ENCODE results near the gene KMT2C. TPM values are rescaled to one million over a fixed set of nuclear protein-coding genes. Genes with fewer than 3 reads are reported as not detected.

KMT2C gene
- total and polyA plus RNA-seq, 2 of the 8 experiments (the other 6 are each of a cell fraction or from before 2014, with no cell fraction given) = 9.1 to 40.8 TPM

DNA sequence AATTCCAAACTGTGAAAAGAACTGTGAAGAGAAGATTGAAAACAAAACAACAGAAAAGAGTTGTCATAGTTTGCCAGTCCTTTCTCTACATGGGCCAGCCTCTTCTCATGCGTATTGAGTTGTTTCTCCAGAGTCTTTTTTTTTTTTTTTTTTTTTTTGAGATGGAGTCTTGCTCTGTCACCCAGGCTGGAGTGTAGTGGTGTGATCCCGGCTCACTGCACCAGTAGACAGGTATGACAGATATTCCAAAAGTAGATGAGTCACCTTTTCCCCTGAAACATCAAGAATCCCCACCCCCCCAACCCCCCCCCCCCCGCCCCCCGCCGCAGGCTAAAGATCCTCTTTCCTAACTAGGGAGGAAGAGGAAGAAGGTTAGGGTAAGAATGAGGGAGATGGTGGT lies 15.6 kb upstream of the KMT2C start:
- Histone ChIP-seq H3K23me2 (ENCODE audit: low read depth, low read length) (no peaks in the 10 kb centered on the region), H4K5ac (ENCODE audit: insufficient read length, low read depth, low read length) (no peak overlapping the region), H3K56ac (replicated peaks; ENCODE audit: insufficient read length, low read depth, low read length) (no peak overlapping the region), H2AK5ac (ENCODE audit: low read depth, low read length) (no peak overlapping the region), H3K9ac (replicated peaks in 1 of 4; ENCODE audit: extremely low read depth in 1 of 4, low read depth in 3 of 4, low read length in 3 of 4) (no peak overlapping the region), H2BK15ac (ENCODE audit: low read length) (no peak overlapping the region), H3K4me1 (replicated peaks in 1 of 4; ENCODE audit: control insufficient read depth in 3 of 4, insufficient read depth in 4 of 4, low read length in 3 of 4) (peaks cover 0 to 3% (median 0%) of the 10 kb centered on the region in 4 experiments; a peak in 1 of 7 replicates), H3K79me1 (ENCODE audit: low read depth, low read length) (no peaks in the 10 kb centered on the region), H3K18ac (ENCODE audit: extremely low read depth, low read length) (no peak overlapping the region), H3K4ac (replicated peaks; ENCODE audit: insufficient read length, low read depth, low read length) (no peak overlapping the region), H3K4me3 (ENCODE audit: extremely low read depth in 1 of 4, insufficient read depth in 2 of 4, low read depth in 3 of 4, low read length in 4 of 4) (no peak overlapping the region), H3K9me3 (ENCODE audit: insufficient read depth in 2 of 2, low read depth in 1 of 2, low read length in 1 of 2) (no peaks in the 10 kb centered on the region), H4K8ac (ENCODE audit: extremely low read depth, insufficient read depth, low read length) (no peak overlapping the region), H3K14ac (ENCODE audit: insufficient read length) (no peak overlapping the region), H3K79me2 (ENCODE audit: control insufficient read depth in 1 of 2, insufficient read depth in 2 of 2, low read length in 2 of 2) (no peaks in the 10 kb centered on the region), H3K27ac (ENCODE audit: low read depth, low read length) (no peak overlapping the region), H3K4me2 (ENCODE audit: insufficient read depth in 1 of 2, low read depth in 2 of 2, low read length in 2 of 2) (no peak overlapping the region), H2AFZ (ENCODE audit: low read length) (no peak overlapping the region), H3K27me3 (replicated peaks in 1 of 4; ENCODE audit: control insufficient read depth in 3 of 4, extremely low read depth in 1 of 4, insufficient read depth in 3 of 4, low read length in 3 of 4) (no peaks in the 10 kb centered on the region), H4K20me1 (replicated peaks in 1 of 2; ENCODE audit: control insufficient read depth in 1 of 2, insufficient read depth in 2 of 2, low read length in 2 of 2) (no peaks in the 10 kb centered on the region), H2BK20ac (ENCODE audit: low read length) (no peak overlapping the region), H2BK120ac (replicated peaks; ENCODE audit: low read depth, low read length) (no peak overlapping the region), H3K23ac (ENCODE audit: insufficient read length) (no peak overlapping the region), H3K36me3 (ENCODE audit: control insufficient read depth in 2 of 4, insufficient read depth in 4 of 4, low read length in 3 of 4) (no peaks in the 10 kb centered on the region), H2BK5ac (ENCODE audit: low read depth, low read length) (no peak overlapping the region), H4K91ac (replicated peaks; ENCODE audit: insufficient read length, low read length) (no peak overlapping the region), H2BK12ac (ENCODE audit: low read depth, low read length) (no peak overlapping the region)
- DNase-seq (ENCODE audit: low read depth in 1 of 2, low spot score in 2 of 2) (no peak), FAIRE-seq (no peak)
- ChIA-PET CTCF (ENCODE audit: partially characterized antibody) (no interaction called here), POLR2A (ENCODE audit: partially characterized antibody) (no interaction called here)
- WGBS, 2 experiments (ENCODE audit: extremely low coverage in 1 of 2, insufficient coverage in 1 of 2, insufficient read length in 1 of 2, insufficient replicate concordance in 2 of 2, low coverage in 1 of 2, low lambda C conversion rate in 2 of 2, missing lambda C conversion rate in 1 of 2) = 53% methylated on average over 3 of the region's 5 CpGs; no CpG with 5 or more reads in 1 of the 2 experiments
- no peak for TF ChIP-seq SRF (IDR thresholded peaks at IDR 0.05; ENCODE audit: low read depth, low read length)
- no peak for TF ChIP-seq RFX5 (IDR thresholded peaks at IDR 0.05; ENCODE audit: borderline replicate concordance, low read depth, low read length)
- TF ChIP-seq NRF1 (IDR thresholded peaks at IDR 0.05; ENCODE audit: low read depth, low read length) = no peak
- no peak for TF ChIP-seq SIX5 (IDR thresholded peaks at IDR 0.05; ENCODE audit: low read depth, low read length)
- TF ChIP-seq BCL11A (IDR thresholded peaks at IDR 0.05; ENCODE audit: low read depth in 2 of 2, low read length in 2 of 2) = no peak
- TF ChIP-seq, protein P1, sequence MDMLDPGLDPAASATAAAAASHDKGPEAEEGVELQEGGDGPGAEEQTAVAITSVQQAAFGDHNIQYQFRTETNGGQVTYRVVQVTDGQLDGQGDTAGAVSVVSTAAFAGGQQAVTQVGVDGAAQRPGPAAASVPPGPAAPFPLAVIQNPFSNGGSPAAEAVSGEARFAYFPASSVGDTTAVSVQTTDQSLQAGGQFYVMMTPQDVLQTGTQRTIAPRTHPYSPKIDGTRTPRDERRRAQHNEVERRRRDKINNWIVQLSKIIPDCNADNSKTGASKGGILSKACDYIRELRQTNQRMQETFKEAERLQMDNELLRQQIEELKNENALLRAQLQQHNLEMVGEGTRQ (IDR thresholded peaks at IDR 0.05; ENCODE audit: low read length) = no peak
- TF ChIP-seq KDM4A (IDR thresholded peaks at IDR 0.05; ENCODE audit: low read depth, low read length, severe bottlenecking) = no peak
- TF ChIP-seq SP1 (IDR thresholded peaks at IDR 0.05; ENCODE audit: low read depth, low read length) = no peak
- TF ChIP-seq, protein P2, sequence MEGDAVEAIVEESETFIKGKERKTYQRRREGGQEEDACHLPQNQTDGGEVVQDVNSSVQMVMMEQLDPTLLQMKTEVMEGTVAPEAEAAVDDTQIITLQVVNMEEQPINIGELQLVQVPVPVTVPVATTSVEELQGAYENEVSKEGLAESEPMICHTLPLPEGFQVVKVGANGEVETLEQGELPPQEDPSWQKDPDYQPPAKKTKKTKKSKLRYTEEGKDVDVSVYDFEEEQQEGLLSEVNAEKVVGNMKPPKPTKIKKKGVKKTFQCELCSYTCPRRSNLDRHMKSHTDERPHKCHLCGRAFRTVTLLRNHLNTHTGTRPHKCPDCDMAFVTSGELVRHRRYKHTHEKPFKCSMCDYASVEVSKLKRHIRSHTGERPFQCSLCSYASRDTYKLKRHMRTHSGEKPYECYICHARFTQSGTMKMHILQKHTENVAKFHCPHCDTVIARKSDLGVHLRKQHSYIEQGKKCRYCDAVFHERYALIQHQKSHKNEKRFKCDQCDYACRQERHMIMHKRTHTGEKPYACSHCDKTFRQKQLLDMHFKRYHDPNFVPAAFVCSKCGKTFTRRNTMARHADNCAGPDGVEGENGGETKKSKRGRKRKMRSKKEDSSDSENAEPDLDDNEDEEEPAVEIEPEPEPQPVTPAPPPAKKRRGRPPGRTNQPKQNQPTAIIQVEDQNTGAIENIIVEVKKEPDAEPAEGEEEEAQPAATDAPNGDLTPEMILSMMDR (IDR thresholded peaks at IDR 0.05; ENCODE audit: control extremely low read depth in 1 of 3, insufficient read depth in 1 of 3, low read depth in 1 of 3, low read length in 3 of 3) = no peak
- no peak for TF ChIP-seq EZH2 (IDR thresholded peaks at IDR 0.05; ENCODE audit: low read depth, low read length, severe bottlenecking)
- no peak for TF ChIP-seq JUN (IDR thresholded peaks at IDR 0.05; ENCODE audit: low read depth, low read length)

Measured in H1 (cell line).